GM12864 (cell line): ENCODE results near the gene MYO18A.

Experiments used
- DNase-seq: peaks from one replicate; pipeline ENCODE4 v3.0.0-alpha.2; 2011; ENCODE audit warnings: low read depth
- H3K4me3 ChIP-seq: 2 replicates; pipeline ENCODE4 v1.5.1; 2011; ENCODE audit warnings: mild to moderate bottlenecking, low read depth, low read length, control low read depth
- CTCF ChIP-seq: IDR thresholded peaks from 2 replicates; pipeline ENCODE4 v1.5.1; 2011; ENCODE audit warnings: low read depth, mild to moderate bottlenecking, moderate library complexity, low read length, control low read depth, inconsistent platforms; ENCODE audit errors: missing control alignments

Gene MYO18A

DNA sequence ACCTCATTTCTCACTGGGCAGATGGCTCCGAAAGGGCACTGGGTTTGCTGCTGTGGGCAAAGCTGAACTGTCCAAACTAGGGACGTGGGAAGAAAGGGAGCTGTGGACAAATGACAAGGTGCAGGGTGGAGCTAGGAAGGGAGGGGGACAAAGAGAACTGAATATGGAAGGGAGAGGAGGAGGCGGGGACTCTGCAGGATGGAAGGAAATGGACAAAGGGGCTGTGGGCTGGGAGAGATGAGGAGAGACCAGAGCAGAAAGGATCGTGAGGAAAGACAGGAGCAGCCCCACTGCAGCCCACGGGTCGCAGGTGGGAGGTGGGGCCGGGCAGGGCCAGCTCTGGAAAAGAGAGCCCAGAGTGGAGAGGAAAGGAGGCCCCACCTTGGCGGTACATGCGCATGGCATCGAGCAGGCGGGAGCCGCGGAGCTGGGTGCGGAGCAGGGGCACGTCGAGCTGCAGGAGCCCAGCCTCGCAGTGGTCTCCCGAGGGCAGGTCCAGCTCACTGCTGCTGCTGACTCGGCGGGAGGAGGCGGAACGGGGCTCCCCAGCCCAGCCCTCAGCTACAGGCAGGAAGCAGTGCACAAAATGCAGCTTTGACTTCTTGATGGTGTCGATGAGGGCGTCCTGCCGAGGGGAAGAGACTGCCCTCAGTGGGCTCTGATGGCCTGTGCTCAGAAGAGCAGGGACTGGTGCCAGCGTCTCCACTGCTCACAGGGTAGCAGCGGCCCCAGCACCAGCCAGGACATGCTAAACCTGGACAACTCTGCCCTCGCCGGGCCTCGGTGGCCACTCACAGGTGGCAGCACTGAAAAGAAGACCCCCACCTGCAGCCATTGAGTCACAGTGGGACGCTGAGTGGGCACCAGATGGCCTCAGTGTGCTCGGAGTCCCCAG lies 70.5 kb downstream of the MYO18A start:
- no peak overlapping the region for H3K4me3 ChIP-seq
- DNase-seq, result no peak
- no peak for TF ChIP-seq CTCF

GRCh38 chr17:29108823-29109476 lies 71.2 kb downstream of the MYO18A start:
- TF ChIP-seq CTCF, result no peak
- no peak overlapping the region for H3K4me3 ChIP-seq
- DNase-seq, result no peak

DNA sequence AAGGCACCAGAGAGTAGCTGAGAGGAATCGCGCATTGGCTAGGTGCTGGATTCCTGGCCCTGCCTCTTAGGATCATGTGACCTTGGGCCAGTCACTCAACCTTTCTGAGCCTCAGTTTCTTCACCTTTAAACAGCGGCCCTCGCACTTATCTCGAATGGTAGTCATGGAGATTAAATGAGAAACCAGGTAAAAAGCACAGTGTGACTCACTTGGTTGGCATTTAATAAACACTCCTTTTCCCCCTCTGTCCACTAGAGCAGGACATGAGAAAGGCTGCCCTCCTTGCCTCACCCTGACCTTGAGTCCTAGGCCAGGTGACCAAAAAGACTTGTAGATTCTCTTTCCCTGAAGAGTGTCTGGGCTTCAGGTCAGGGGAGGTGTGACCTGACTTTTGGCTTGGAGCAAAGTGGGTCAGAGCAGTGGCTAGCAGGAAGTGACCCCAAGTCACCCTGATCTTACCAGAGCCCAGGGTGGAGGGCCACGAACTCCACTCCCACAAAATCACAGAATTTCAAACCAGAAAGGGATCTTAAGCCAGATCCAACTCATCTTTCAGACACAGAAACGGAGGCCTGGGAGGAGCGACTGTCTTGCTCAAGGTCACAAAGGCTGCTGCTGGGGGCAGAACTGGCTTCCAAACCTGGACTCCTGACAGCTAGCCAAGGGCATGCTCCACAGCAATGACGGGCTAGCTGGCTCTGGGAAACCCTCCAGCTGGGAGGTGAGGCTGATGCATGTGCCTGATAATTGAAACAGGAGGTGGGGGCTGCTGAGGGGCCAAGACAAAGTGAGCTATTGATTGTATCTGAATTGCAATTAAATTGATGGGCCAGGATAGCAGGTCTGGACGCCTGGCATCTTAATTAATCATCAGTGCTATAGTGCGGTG lies 72.0 kb downstream of the MYO18A start:
- TF ChIP-seq CTCF, result no peak
- no peak for DNase-seq
- no peak overlapping the region for H3K4me3 ChIP-seq

DNA sequence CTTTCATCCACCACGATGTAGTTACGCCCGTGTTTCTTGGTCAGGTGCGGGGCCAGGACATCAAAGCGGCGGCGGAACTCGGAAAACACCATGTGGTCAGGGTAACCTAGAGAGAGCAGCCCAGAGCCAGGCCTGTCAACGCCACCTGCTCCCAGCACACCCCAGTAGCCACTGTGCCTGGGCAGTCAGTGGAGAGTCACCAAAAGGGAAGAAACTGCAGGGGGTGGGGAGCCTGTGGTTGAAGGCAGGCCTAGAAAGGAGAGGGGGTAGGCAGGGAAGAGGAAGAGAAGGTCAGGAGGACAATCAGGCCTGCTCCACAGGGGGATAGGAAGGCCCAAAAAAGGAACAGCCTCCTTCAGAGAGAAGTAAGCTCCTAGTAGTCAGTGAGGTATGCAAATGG lies 73.1 kb downstream of the MYO18A start:
- H3K4me3 ChIP-seq, result no peak overlapping the region
- no peak for TF ChIP-seq CTCF
- DNase-seq, result no peak

- no peak for TF ChIP-seq CTCF
- no peak for DNase-seq
- H3K4me3 ChIP-seq, result no peak overlapping the region
Measured at GRCh38 chr17:29103341-29103740, 76.9 kb downstream of the MYO18A start.

DNA sequence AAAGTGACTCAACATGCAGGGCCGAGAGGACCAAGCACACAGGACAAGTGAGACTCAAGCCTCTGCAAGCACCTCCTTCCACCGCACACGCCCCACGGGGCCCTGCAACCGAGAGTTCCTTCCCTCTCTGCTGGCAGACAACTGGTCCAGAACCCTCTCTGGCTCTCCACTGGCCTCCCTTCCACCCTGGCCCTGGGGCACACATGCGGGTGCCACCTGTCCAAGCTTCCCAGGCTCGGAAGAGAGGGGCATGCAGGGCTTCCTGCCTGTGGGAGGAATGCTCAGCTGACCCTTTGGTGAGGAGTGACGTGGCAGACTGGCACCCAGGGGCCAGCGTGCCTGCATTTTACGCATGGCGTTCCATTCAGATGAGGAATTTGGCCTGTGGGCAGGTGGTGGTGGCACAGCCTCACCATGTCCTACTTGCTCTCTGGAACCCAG lies 77.4 kb downstream of the MYO18A start:
- TF ChIP-seq CTCF, result no peak
- no peak overlapping the region for H3K4me3 ChIP-seq
- no peak for DNase-seq
